Upper lobe of right lung (tissue), 1 donor: ENCODE measurements around the gene AUH. TPM values are rescaled to one million over a fixed set of nuclear protein-coding genes. Genes with fewer than 3 reads are reported as not detected.
A peak's percentile ranks its signal among the peaks of the same experiment; 100 is the strongest.

Experiments used
- ATAC-seq: fragments of 200-7000 bp; cut with Tn5 transposase; one replicate; pipeline ENCODE4 v1.9.1; 2020; ENCODE audit warnings: mild to moderate bottlenecking, moderate library complexity
- DNase-seq: peaks from one replicate; pipeline ENCODE4 v3.0.0-alpha.2; 2020
- H3K27ac ChIP-seq: fragments of 200-600 bp; one replicate; pipeline ENCODE4 v1.8.0; 2022
- H3K27me3 ChIP-seq: fragments of 200-600 bp; one replicate; pipeline ENCODE4 v1.8.0; 2022; ENCODE audit warnings: mild to moderate bottlenecking
- H3K36me3 ChIP-seq: fragments of 200-600 bp; one replicate; pipeline ENCODE4 v1.8.0; 2022
- H3K4me1 ChIP-seq: fragments of 200-600 bp; one replicate; pipeline ENCODE4 v1.8.0; 2022
- H3K4me3 ChIP-seq: fragments of 200-600 bp; one replicate; pipeline ENCODE4 v1.8.0; 2022; ENCODE audit warnings: mild to moderate bottlenecking
- H3K9me3 ChIP-seq: fragments of 200-600 bp; one replicate; pipeline ENCODE4 v1.8.0; 2022
- CTCF ChIP-seq: fragments of 200-600 bp; IDR thresholded peaks from one replicate; pipeline ENCODE4 v1.8.0; 2022; ENCODE audit warnings: antibody characterized with exemption
- intact Hi-C: fragments of 100-400 bp; cut with DNase I; formaldehyde crosslinking; loops from one replicate; pipeline ENCODE4 v1.11.0; 2022
- total RNA-seq: library from RNA; stranded (reverse); fragmentation: NEBNext Ultra II Directional; extraction: Animal tissue kit (Norgen Biotek cat#: 25700); gene quantifications from one replicate; pipeline ENCODE4 v1.2.1, GENCODE V29; 2021
- donor health status: DM: no; HTN: yes; CAD: no; lungs with severe emphysema.

AUH gene
- total RNA-seq, 1 donor from 2014 or later, result 18.6 TPM

DNA sequence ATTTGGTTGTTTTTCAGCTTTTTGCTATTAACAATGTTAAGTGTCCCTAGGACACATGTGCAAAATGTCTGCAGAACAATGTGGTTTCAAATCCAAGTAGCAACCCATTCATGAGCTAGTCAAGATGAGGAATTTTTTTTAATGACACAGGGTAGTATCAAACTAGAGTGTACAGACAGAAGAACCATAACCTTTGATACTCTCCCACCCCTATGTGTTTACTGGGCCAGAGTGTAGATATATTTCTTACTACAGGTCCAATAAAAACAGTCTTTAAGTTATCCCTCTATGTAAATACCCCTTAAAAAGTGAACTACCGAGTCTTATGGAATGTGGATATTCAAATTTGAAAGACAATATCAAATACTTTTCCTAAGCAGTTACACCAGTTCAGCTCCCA, 45.6 kb downstream of the AUH start:
- ATAC-seq, result no peak
- Histone ChIP-seq H3K27ac (no peak overlapping the region), H3K4me3 (no peak overlapping the region), H3K9me3 (no peaks in the 10 kb centered on the region), H3K4me1 (no peaks in the 10 kb centered on the region), H3K27me3 (no peaks in the 10 kb centered on the region), H3K36me3 (no peaks in the 10 kb centered on the region)
- no peak for DNase-seq
- no peak for TF ChIP-seq CTCF
- intact Hi-C loops, result no loop called here

DNA sequence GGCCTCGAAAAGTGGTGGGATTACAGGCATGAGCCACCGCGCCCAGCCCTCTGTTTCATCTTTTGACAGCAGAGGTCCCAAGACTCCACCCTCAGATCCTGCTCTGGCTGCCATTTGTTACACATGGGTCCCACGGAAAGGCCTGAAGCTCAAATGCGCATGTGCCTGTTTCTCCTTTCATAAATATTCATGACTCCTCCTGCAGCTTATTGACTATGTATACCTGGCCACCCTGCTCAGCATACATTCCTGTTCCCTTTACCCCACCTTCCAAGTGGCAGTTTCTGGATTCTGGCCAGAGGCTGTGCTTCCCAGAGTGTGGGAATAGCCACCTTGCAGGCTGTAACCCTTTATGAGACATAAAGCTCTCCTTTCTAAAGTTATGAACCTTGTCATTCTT, 46.5 kb downstream of the AUH start:
- no peak overlapping the region for H3K27ac ChIP-seq
- H3K9me3 ChIP-seq, result no peaks in the 10 kb centered on the region
- DNase-seq (no peak), ATAC-seq (peak; percentile 46)
- no peaks in the 10 kb centered on the region for H3K27me3 ChIP-seq
- no peak for TF ChIP-seq CTCF
- no peak overlapping the region for H3K4me3 ChIP-seq
- no peaks in the 10 kb centered on the region for H3K4me1 ChIP-seq
- no peaks in the 10 kb centered on the region for H3K36me3 ChIP-seq
- intact Hi-C loops, result no loop called here

- Histone ChIP-seq H3K4me1 (no peaks in the 10 kb centered on the region), H3K27ac (no peak overlapping the region), H3K36me3 (no peaks in the 10 kb centered on the region), H3K4me3 (no peak overlapping the region), H3K9me3 (no peaks in the 10 kb centered on the region), H3K27me3 (no peaks in the 10 kb centered on the region)
- intact Hi-C loops, result no loop called here
- ATAC-seq (peak; percentile 51), DNase-seq (no peak)
- no peak for TF ChIP-seq CTCF
These were observed 48.9 kb downstream of the AUH start for GRCh38 chr9:91312717-91313325.

DNA sequence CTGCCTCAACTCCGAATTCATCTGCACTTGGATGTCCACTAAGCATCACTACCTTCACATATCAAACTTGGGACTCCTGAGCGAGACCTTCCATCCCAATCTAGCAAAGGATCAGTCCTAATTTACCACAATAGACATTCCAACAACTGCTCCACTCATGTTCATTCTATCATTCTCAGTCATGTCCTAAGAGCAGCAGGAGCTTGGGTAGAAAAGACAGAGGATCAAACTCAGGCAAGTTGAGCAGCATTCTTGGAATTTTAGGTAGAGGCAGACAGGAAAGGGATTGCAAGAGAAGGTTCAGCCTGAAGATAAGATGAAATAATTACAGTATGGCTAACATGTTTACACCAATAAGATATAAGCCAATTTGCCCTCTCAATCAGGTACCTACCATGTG, 51.7 kb downstream of the AUH start:
- DNase-seq, result no peak

DNA sequence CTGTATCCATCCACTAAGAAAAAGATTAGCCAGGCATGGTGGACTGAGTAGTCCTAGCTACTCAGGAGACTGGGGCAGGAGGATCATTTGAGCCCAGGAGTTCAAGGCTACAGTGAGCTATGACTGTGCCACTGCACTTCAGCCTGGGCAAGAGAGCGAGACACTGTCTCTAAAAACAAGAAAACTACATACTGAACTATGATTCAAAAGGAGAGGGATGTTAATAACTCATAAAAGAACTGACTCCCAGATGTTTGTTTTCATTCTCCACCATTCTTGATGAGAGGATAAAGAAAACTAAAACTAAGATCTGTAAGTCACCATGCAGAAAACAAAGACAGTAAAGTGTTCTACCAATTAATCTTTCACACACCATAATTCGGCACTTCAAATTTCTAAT, 53.5 kb downstream of the AUH start:
- Histone ChIP-seq H3K4me3 (no peak overlapping the region), H3K9me3 (no peaks in the 10 kb centered on the region), H3K4me1 (peaks cover 3% of the 10 kb centered on the region), H3K36me3 (no peaks in the 10 kb centered on the region), H3K27ac (no peak overlapping the region), H3K27me3 (no peaks in the 10 kb centered on the region)
- no peak for ATAC-seq
- intact Hi-C loops, result no loop called here
- no peak for DNase-seq
- no peak for TF ChIP-seq CTCF

More for the DNA sequence above, 51.7 kb downstream of the AUH start:
- H3K4me3 ChIP-seq, result no peak overlapping the region
- H3K27me3 ChIP-seq, result no peaks in the 10 kb centered on the region
- H3K4me1 ChIP-seq, result no peaks in the 10 kb centered on the region
- no peak overlapping the region for H3K27ac ChIP-seq
- intact Hi-C loops, result no loop called here
- no peak for TF ChIP-seq CTCF
- ATAC-seq, result no peak
- H3K36me3 ChIP-seq, result no peaks in the 10 kb centered on the region
- H3K9me3 ChIP-seq, result no peaks in the 10 kb centered on the region

- intact Hi-C loops, result no loop called here
- H3K9me3 ChIP-seq, result no peaks in the 10 kb centered on the region
- H3K27ac ChIP-seq, result no peak overlapping the region
- DNase-seq (no peak), ATAC-seq (no peak)
- peaks cover 11% of the 10 kb centered on the region for H3K4me1 ChIP-seq
- no peak for TF ChIP-seq CTCF
- H3K27me3 ChIP-seq, result no peaks in the 10 kb centered on the region
- no peak overlapping the region for H3K4me3 ChIP-seq
- H3K36me3 ChIP-seq, result no peaks in the 10 kb centered on the region
These were observed 54.4 kb downstream of the AUH start for GRCh38 chr9:91307279-91307678.
